H1 (cell line): ENCODE measurements around the gene SLC7A10. TPM values are rescaled to one million over a fixed set of nuclear protein-coding genes. Genes with fewer than 3 reads are reported as not detected.
"Not testable (repeated sequence)": the region's sequence is repeated elsewhere in the genome, so short reads cannot be mapped to it uniquely, and the experiment has no call there.

Source experiments
- CTCF ChIA-PET: fragments of 300-600 bp; sonication (Branson Sonifier 250); formaldehyde crosslinking; loops from one replicate; lab custom pipeline; 2021; ENCODE audit not compliant: partially characterized antibody; lab: Charles Lee
- POLR2A ChIA-PET: fragments of 300-600 bp; sonication (Branson Sonifier 250); formaldehyde crosslinking; loops from one replicate; lab custom pipeline; 2021; ENCODE audit warnings: inconsistent platforms; ENCODE audit not compliant: partially characterized antibody; lab: Charles Lee
- DNase-seq, 2 experiments: peaks; one replicate each; pipeline versions ENCODE4 v3.0.0 to v3.0.0-alpha.2; 2010 to 2022; ENCODE audit warnings: low spot score in 2 of 2, low read depth in 1 of 2, mixed read lengths in 1 of 2
- FAIRE-seq: peaks from 2 replicates; lab custom pipeline; 2011; peaks lifted over from hg19 to GRCh38; lab: Jason Lieb, UNC
- H2AFZ ChIP-seq: 2 replicates; pipeline ENCODE4 v1.8.1; 2012; ENCODE audit warnings: low read length, inconsistent platforms
- H2AK5ac ChIP-seq: 2 replicates; pipeline ENCODE4 v1.6.1; 2013; ENCODE audit warnings: low read depth, low read length
- H2BK120ac ChIP-seq: replicated peaks from 2 replicates; pipeline ENCODE3; 2013; ENCODE audit warnings: low read depth, low read length, inconsistent platforms
- H2BK12ac ChIP-seq: 2 replicates; pipeline ENCODE4 v1.6.1; 2013; ENCODE audit warnings: low read depth, low read length
- H2BK15ac ChIP-seq: 2 replicates; pipeline ENCODE4 v1.6.1; 2013; ENCODE audit warnings: low read length
- H2BK20ac ChIP-seq: 2 replicates; pipeline ENCODE4 v1.6.1; 2013; ENCODE audit warnings: low read length
- H2BK5ac ChIP-seq: 2 replicates; pipeline ENCODE4 v1.6.1; 2013; ENCODE audit warnings: low read depth, low read length
- H3K14ac ChIP-seq: 2 replicates; pipeline ENCODE4 v1.6.1; 2013; ENCODE audit warnings: inconsistent platforms; ENCODE audit not compliant: insufficient read length
- H3K18ac ChIP-seq: 2 replicates; pipeline ENCODE4 v1.6.1; 2013; ENCODE audit warnings: low read length; ENCODE audit errors: extremely low read depth
- H3K23ac ChIP-seq: 2 replicates; pipeline ENCODE4 v1.6.1; 2013; ENCODE audit warnings: inconsistent platforms; ENCODE audit not compliant: insufficient read length
- H3K23me2 ChIP-seq: 2 replicates; pipeline ENCODE4 v1.6.1; 2013; ENCODE audit warnings: low read depth, low read length
- H3K27ac ChIP-seq: 2 replicates; pipeline ENCODE4 v1.6.1; 2011; ENCODE audit warnings: low read depth, low read length, inconsistent platforms
- H3K27me3 ChIP-seq, 4 experiments: replicated peaks in 1 of 4; 1 replicate in 1 of 4; 2 replicates in 3 of 4; pipeline versions ENCODE4 v1.6.1 to v1.8.1; 2011 to 2013; ENCODE audit warnings: low read length in 3 of 4, mild to moderate bottlenecking in 3 of 4, inconsistent platforms in 2 of 4, mixed read lengths in 2 of 4, moderate library complexity in 1 of 4; ENCODE audit not compliant: control insufficient read depth in 3 of 4, insufficient read depth in 3 of 4; ENCODE audit errors: extremely low read depth in 1 of 4
- H3K36me3 ChIP-seq, 4 experiments: 2 replicates each; pipeline versions ENCODE4 v1.6.1 to v1.8.1; 2011 to 2013; ENCODE audit warnings: mild to moderate bottlenecking in 4 of 4, low read length in 3 of 4, moderate library complexity in 2 of 4, control low read depth in 1 of 4, inconsistent platforms in 1 of 4; ENCODE audit not compliant: insufficient read depth in 4 of 4, control insufficient read depth in 2 of 4
- H3K4ac ChIP-seq: replicated peaks from 2 replicates; pipeline ENCODE3; 2013; ENCODE audit warnings: low read length, low read depth, mixed read lengths, inconsistent platforms; ENCODE audit not compliant: insufficient read length
- H3K4me1 ChIP-seq, 4 experiments: replicated peaks in 1 of 4; 1 replicate in 1 of 4; 2 replicates in 3 of 4; pipeline versions ENCODE4 v1.6.1 to v1.8.1; 2011 to 2013; ENCODE audit warnings: low read length in 3 of 4, inconsistent platforms in 2 of 4, mixed read lengths in 1 of 4; ENCODE audit not compliant: insufficient read depth in 4 of 4, control insufficient read depth in 3 of 4
- H3K4me2 ChIP-seq, 2 experiments: 2 replicates each; pipeline versions ENCODE4 v1.6.1 to v1.8.1; 2011 to 2013; ENCODE audit warnings: low read depth in 2 of 2, low read length in 2 of 2, control low read depth in 1 of 2, inconsistent platforms in 1 of 2, mild to moderate bottlenecking in 1 of 2; ENCODE audit not compliant: insufficient read depth in 1 of 2
- H3K4me3 ChIP-seq, 4 experiments: fragments of 200-600, 300-600 bp in 1 of 4; sonication (generic), shearing (Covaris generic), sonication (Bioruptor Twin) in 1 of 4; 2 replicates each; pipeline versions ENCODE4 v1.5.1 to v1.8.1; 2011 to 2016; ENCODE audit warnings: low read length in 4 of 4, low read depth in 3 of 4, control low read depth in 2 of 4, inconsistent platforms in 2 of 4, mild to moderate bottlenecking in 2 of 4, mixed read lengths in 1 of 4, moderate library complexity in 1 of 4; ENCODE audit not compliant: insufficient read depth in 2 of 4; ENCODE audit errors: extremely low read depth in 1 of 4
- H3K56ac ChIP-seq: replicated peaks from 2 replicates; pipeline ENCODE3; 2013; ENCODE audit warnings: low read depth, mild to moderate bottlenecking, mixed read lengths, low read length, inconsistent platforms; ENCODE audit not compliant: insufficient read length
- H3K79me1 ChIP-seq: 2 replicates; pipeline ENCODE4 v1.6.1; 2013; ENCODE audit warnings: low read depth, low read length, control low read depth
- H3K79me2 ChIP-seq, 2 experiments: 2 replicates each; pipeline versions ENCODE4 v1.6.1 to v1.8.1; 2012 to 2013; ENCODE audit warnings: low read length in 2 of 2, mild to moderate bottlenecking in 2 of 2, inconsistent platforms in 1 of 2; ENCODE audit not compliant: insufficient read depth in 2 of 2, control insufficient read depth in 1 of 2
- H3K9ac ChIP-seq, 4 experiments: replicated peaks in 1 of 4; 1 replicate in 1 of 4; 2 replicates in 3 of 4; pipeline versions ENCODE4 v1.6.1 to v1.8.1; 2011 to 2013; ENCODE audit warnings: low read depth in 3 of 4, low read length in 3 of 4, control low read depth in 2 of 4, mild to moderate bottlenecking in 2 of 4, moderate library complexity in 2 of 4, inconsistent platforms in 1 of 4; ENCODE audit errors: extremely low read depth in 1 of 4
- H3K9me3 ChIP-seq, 2 experiments: 2 replicates each; pipeline versions ENCODE4 v1.6.1 to v1.8.1; 2012 to 2013; ENCODE audit warnings: mild to moderate bottlenecking in 2 of 2, moderate library complexity in 2 of 2, control low read depth in 1 of 2, inconsistent platforms in 1 of 2, low read depth in 1 of 2, low read length in 1 of 2, mixed read lengths in 1 of 2; ENCODE audit not compliant: insufficient read depth in 2 of 2
- H4K20me1 ChIP-seq, 2 experiments: replicated peaks in 1 of 2; 2 replicates each; pipeline versions ENCODE3 to v1.8.1; 2011 to 2013; ENCODE audit warnings: inconsistent platforms in 2 of 2, low read length in 2 of 2, mild to moderate bottlenecking in 1 of 2; ENCODE audit not compliant: insufficient read depth in 2 of 2, control insufficient read depth in 1 of 2
- H4K5ac ChIP-seq: 2 replicates; pipeline ENCODE4 v1.6.1; 2013; ENCODE audit warnings: low read length, low read depth, mixed read lengths, inconsistent platforms; ENCODE audit not compliant: insufficient read length
- H4K8ac ChIP-seq: 2 replicates; pipeline ENCODE4 v1.8.0; 2013; ENCODE audit warnings: mild to moderate bottlenecking, moderate library complexity, low read length, inconsistent platforms; ENCODE audit not compliant: insufficient read depth; ENCODE audit errors: extremely low read depth
- H4K91ac ChIP-seq: replicated peaks from 2 replicates; pipeline ENCODE3; 2013; ENCODE audit warnings: low read length, mixed read lengths, inconsistent platforms; ENCODE audit not compliant: insufficient read length
- WGBS, 2 experiments: shearing (Covaris generic) in 1 of 2; methylation state at CpG; one replicate each; pipeline versions ENCODE4 v1.1.6 to v1.1.7; 2013 to 2015; ENCODE audit warnings: low lambda C conversion rate in 2 of 2, mixed read lengths in 2 of 2, inconsistent platforms in 1 of 2, low coverage in 1 of 2, missing lambda C conversion rate in 1 of 2; ENCODE audit not compliant: insufficient replicate concordance in 2 of 2, insufficient coverage in 1 of 2, insufficient read length in 1 of 2; ENCODE audit errors: extremely low coverage in 1 of 2, missing lambda C conversion rate in 1 of 2; 5-methylcytosine and 5-hydroxymethylcytosine counted together
- polyA plus RNA-seq, 7 experiments: library from polyadenylated mRNA; depleted of rRNA in 3 of 7; stranded (reverse) in 5 of 7; unstranded in 2 of 7; fragments of >200 nt in 5 of 7; fragments of 200-250 nt in 2 of 7; gene quantifications; 1 replicate in 5 of 7; 2 replicates in 1 of 7; 4 replicates in 1 of 7; pipeline versions ENCODE4 v1.2.1 to v1.2.3, GENCODE V29; 2011 to 2013; ENCODE audit warnings: missing spikeins in 2 of 7, mixed read lengths in 2 of 7
- total RNA-seq: library from RNA; stranded (reverse); fragmentation: NEBNext Ultra II Directional; extraction: Animal tissue kit (Norgen Biotek cat#: 25700); gene quantifications from 2 replicates; pipeline ENCODE4 v1.2.1, GENCODE V29; 2021

Gene SLC7A10
- total and polyA plus RNA-seq, 2 of the 8 experiments (the other 6 are each of a cell fraction or from before 2014, with no cell fraction given) = 3.7 to 7.1 TPM

GRCh38 chr19:33191092-33191491 lies 34.6 kb downstream of the SLC7A10 start:
- ChIA-PET CTCF (interaction anchor here (0.6 to 2.8 kb wide), 15 partner anchors 8 to 213 kb away, joined by 3 to 15 read pairs (median 4); no protein-coding TSS in a partner anchor), POLR2A (interaction anchor here (0.6 kb wide), 1 partner anchor 137 kb away, joined by 3 read pairs; no protein-coding TSS in a partner anchor)
- H3K4me3 ChIP-seq, H3K23ac ChIP-seq, H3K23me2 ChIP-seq, H2AK5ac ChIP-seq, H4K5ac ChIP-seq, H3K4me1 ChIP-seq, H3K56ac ChIP-seq, H2BK20ac ChIP-seq, H3K18ac ChIP-seq, H2BK120ac ChIP-seq, H3K4ac ChIP-seq, H3K9me3 ChIP-seq, H3K14ac ChIP-seq, H2BK12ac ChIP-seq, H4K20me1 ChIP-seq, H3K27ac ChIP-seq, H3K4me2 ChIP-seq, DNase-seq, H3K79me2 ChIP-seq, H2AFZ ChIP-seq, FAIRE-seq, H3K9ac ChIP-seq, H3K79me1 ChIP-seq, H4K91ac ChIP-seq, H2BK5ac ChIP-seq, H2BK15ac ChIP-seq, H4K8ac ChIP-seq, H3K36me3 ChIP-seq: not testable (repeated sequence)
- H3K27me3 ChIP-seq = peaks cover 0 to 23% (median 10%) of the 10 kb centered on the region in 4 experiments; a peak in 5 of 7 replicates
- WGBS, 2 experiments = 96% methylated on average over 4 of the region's 4 CpGs; no CpG with 5 or more reads in 1 of the 2 experiments
